ENCODE results near the gene MSH5.

The MSH5 gene

GRCh38 chr6:31767096-31767645 lies 27.4 kb downstream of the MSH5 start:
- TF ChIP-seq CTCF (IDR thresholded peaks at IDR 0.05; ENCODE audit: insufficient read depth, missing control alignments) = no peak
- no peak for DNase-seq (ENCODE audit: insufficient read length, low spot score)
- no peak for FAIRE-seq

- DNase-seq (ENCODE audit: insufficient read length, low spot score) = no peak
- FAIRE-seq = no peak
- TF ChIP-seq CTCF (IDR thresholded peaks at IDR 0.05; ENCODE audit: insufficient read depth, missing control alignments) = no peak
Measured at GRCh38 chr6:31768363-31769257, 28.8 kb downstream of the MSH5 start.

DNA sequence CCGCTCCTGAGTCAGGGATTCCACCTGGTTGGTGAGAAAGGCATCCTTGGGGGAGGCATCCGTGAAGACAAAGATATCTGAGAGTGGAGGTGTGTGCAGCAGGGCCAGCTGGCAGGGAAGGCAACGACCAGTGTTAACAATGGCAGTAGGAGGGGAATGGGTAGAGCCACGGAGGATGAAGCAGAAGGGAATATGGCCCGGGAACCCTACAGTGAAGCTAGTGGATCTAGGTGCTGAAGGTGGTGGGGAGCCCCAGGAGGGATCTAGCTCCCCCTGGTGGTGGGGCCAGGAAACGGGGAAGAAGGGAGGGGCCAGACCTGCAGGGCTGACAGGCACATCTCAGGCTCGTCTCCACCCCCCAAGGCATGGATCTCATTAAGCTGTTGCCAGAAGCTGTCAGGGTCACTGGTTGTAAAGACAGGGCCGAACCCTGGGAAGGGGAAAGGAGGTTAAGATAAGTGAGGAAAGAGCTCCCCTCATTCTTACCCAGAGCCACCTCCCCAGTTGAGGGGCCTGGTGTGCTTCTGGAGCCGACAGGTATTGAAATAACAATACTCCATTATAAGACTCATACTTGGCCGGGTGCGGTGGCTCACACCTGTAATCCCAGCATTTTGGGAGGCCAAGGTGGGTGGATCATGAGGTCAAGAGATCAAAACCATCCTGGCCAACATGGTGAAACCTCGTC lies 30.0 kb downstream of the MSH5 start:
- DNase-seq (ENCODE audit: insufficient read length, low spot score) = peak; percentile 73
- FAIRE-seq = no peak

DNA sequence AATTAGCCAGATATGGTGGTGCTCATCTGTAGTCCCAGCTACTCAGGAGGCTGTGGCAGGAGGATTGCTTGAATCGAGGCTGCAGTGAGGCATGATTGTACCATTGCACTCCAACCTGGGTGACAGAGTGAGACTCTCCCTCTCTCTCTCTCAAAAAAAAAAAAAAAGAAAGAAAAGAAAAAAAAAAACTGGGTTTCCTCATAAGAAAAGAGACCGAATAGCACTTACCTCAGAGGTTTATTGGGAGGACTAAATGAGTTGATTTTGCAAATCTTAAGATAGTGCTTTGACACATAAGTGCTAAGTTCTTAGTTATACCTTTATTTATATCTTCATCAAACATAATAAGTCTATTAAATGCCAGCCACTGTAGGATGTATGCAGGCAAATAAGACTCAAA lies 31.1 kb downstream of the MSH5 start:
- TF ChIP-seq CTCF (IDR thresholded peaks at IDR 0.05; ENCODE audit: insufficient read depth, missing control alignments) = no peak
- no peak for FAIRE-seq
- DNase-seq (ENCODE audit: insufficient read length, low spot score) = no peak

More for the DNA sequence above, 30.0 kb downstream of the MSH5 start:
- TF ChIP-seq CTCF (IDR thresholded peaks at IDR 0.05; ENCODE audit: insufficient read depth, missing control alignments) = peak; percentile 84

DNA sequence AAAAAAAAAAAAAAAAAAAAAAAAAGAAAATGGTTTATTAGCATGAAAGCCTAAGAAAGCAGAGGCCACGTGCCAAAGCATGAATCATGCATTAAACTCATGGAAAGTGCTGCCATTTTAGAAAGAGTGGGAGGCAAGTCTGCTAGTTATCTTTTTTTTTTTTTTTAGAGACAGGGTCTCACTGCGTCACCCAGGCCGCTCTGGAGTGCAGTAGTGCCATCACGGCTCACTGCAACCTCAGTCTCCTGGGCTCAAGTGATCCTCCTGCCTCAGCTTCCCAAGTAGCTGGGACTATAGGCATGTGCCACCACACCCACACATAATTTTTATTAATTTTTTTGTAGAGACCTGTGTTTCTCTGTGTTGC lies 32.2 kb downstream of the MSH5 start:
- no peak for FAIRE-seq
- DNase-seq (ENCODE audit: insufficient read length, low spot score) = no peak
- TF ChIP-seq CTCF (IDR thresholded peaks at IDR 0.05; ENCODE audit: insufficient read depth, missing control alignments) = no peak

DNA sequence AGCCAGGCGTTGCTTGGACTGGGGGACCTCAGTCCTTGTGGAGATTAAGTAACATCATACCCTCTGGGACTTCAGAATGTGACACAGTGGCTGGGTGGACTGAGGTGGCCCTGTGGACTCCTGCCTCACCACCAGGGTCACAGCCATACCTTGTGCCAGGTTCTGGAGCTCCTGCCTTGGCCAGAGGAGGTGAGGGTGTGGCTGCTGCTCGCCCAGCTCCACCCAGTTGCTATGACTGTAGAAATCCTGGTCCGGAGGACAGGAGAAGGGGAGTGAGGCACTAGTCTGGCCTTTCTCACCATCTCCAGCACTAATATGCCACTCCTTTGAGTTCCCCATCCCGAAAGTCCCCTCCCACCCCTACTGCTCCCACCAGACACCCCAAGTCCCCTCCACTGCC lies 35.4 kb downstream of the MSH5 start:
- DNase-seq (ENCODE audit: insufficient read length, low spot score) (no peak), FAIRE-seq (no peak)
- TF ChIP-seq CTCF (IDR thresholded peaks at IDR 0.05; ENCODE audit: insufficient read depth, missing control alignments) = no peak
